Ectodermal cell (in vitro differentiated cells): ENCODE results near the gene NPPC.

Experiments
- H3K27ac ChIP-seq: 2 replicates; pipeline ENCODE4 v1.7.0; 2013; ENCODE audit warnings: mild to moderate bottlenecking, low read depth, low read length; ENCODE audit not compliant: insufficient read depth, poor library complexity, severe bottlenecking
- H3K27me3 ChIP-seq: 2 replicates; pipeline ENCODE4 v1.7.0; 2013; ENCODE audit warnings: mild to moderate bottlenecking, low read length; ENCODE audit not compliant: insufficient read depth, control insufficient read depth, poor library complexity, severe bottlenecking
- H3K36me3 ChIP-seq: one replicate; pipeline ENCODE4 v1.7.0; 2013; ENCODE audit warnings: low read length; ENCODE audit not compliant: control insufficient read depth, insufficient read depth
- H3K4me1 ChIP-seq: one replicate; pipeline ENCODE4 v1.7.0; 2013; ENCODE audit warnings: low read length; ENCODE audit not compliant: control insufficient read depth, insufficient read depth
- H3K4me3 ChIP-seq: 2 replicates; pipeline ENCODE4 v1.7.0; 2013; ENCODE audit warnings: low read depth, low read length, control low read depth; ENCODE audit not compliant: insufficient read depth
- H3K9me3 ChIP-seq: 2 replicates; pipeline ENCODE4 v1.7.0; 2013; ENCODE audit warnings: mild to moderate bottlenecking, low read length, moderate library complexity; ENCODE audit not compliant: control insufficient read depth
- WGBS, 2 experiments: methylation state at CpG; one replicate each; pipeline ENCODE4 v1.1.7; 2013; ENCODE audit warnings: missing lambda C conversion rate in 2 of 2; 5-methylcytosine and 5-hydroxymethylcytosine counted together

The NPPC gene

DNA sequence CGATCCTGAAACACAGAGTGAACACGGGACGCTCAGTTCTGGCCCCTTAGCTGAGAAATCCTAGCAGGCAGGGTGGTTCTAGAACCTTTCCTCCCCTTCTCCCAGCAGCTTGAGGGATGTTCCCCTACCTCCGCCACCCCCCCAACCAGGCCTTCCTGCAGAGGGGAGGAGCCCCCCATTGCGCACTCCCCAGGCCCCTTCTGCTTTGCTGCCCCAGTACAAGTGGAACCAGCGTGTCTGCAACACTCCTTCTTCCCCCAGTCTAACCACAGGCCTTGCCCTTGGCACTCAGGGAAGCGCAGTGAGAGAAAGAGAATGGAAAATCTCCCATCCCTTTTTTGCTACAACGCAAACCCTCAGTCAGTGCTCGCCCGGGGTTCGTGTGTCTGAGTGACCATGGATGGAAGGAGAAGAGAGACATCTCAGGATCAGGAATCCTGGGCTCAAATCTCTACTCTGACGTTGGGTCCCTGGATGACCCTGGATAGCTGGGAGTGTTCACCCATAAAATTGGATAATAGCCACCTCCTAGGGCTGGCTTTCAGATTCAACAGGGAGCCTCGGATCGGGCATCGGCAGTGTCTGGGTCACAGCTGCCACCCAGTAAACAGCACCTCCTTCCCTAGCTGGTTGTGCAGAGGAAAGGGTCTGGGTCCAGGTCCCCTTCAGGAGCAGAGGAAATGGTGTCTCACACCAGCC lies 3.7 kb downstream of the NPPC start:
- 94 to 95% methylated on average over 15 of the region's 15 CpGs for WGBS, 2 experiments
- peaks cover 14% of the 10 kb centered on the region for H3K4me1 ChIP-seq
- no peaks in the 10 kb centered on the region for H3K9me3 ChIP-seq
- no peaks in the 10 kb centered on the region for H3K36me3 ChIP-seq
- no peak overlapping the region for H3K27ac ChIP-seq
- no peak overlapping the region for H3K4me3 ChIP-seq
- peaks cover 57% of the 10 kb centered on the region for H3K27me3 ChIP-seq

- Histone ChIP-seq H3K36me3 (no peaks in the 10 kb centered on the region), H3K27me3 (peaks cover 40% of the 10 kb centered on the region), H3K4me3 (no peak overlapping the region), H3K27ac (no peak overlapping the region), H3K9me3 (no peaks in the 10 kb centered on the region), H3K4me1 (peaks cover 6% of the 10 kb centered on the region)
- 95 to 96% methylated on average over 5 of the region's 5 CpGs for WGBS, 2 experiments
Measured at GRCh38 chr2:231920795-231921194, 5.4 kb downstream of the NPPC start.

- Histone ChIP-seq H3K9me3 (no peaks in the 10 kb centered on the region), H3K36me3 (no peaks in the 10 kb centered on the region), H3K4me3 (no peak overlapping the region), H3K27me3 (peaks cover 36% of the 10 kb centered on the region), H3K27ac (no peak overlapping the region), H3K4me1 (peaks cover 6% of the 10 kb centered on the region)
- 97% methylated on average over 2 of the region's 3 CpGs for WGBS, 2 experiments
Measured at GRCh38 chr2:231920366-231920765, 5.8 kb downstream of the NPPC start.

DNA sequence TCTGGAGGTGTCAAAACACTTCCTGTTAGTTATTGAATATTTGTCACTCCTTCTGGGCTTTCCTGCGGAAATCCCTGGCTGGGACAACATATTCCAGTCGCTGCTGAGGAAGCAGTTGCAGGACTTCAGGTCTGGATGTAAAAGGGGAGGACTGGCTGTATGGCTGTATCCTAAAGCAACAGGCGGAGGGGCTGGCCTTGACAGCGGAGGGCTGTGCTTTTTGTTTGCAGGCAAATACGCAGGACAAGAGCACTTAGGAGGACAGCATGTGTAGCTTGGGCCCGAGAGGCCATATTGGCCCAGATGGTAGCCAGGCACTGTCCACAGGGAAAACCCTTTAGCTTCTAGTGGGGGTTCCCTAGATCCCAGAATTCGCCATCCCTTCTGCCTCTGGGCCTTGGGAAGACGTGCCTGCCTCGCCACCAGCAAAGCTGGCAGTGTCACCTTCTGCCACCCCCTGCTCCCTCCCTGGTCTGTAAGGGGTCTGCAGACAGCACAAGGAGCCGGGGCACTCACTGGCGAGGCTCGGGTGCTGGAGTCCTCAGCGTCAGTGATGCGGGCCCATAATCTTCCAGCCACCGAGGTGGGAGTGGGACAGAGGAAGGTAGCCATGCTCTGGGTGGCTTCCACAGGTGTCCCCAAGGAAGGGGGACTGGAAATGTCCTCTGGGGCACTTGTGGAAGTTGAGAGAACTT lies 6.7 kb downstream of the NPPC start:
- Histone ChIP-seq H3K27me3 (peaks cover 27% of the 10 kb centered on the region), H3K4me1 (peaks cover 6% of the 10 kb centered on the region), H3K4me3 (no peak overlapping the region), H3K36me3 (no peaks in the 10 kb centered on the region), H3K27ac (no peak overlapping the region), H3K9me3 (no peaks in the 10 kb centered on the region)
- 92 to 94% methylated on average over 15 of the region's 15 CpGs for WGBS, 2 experiments

DNA sequence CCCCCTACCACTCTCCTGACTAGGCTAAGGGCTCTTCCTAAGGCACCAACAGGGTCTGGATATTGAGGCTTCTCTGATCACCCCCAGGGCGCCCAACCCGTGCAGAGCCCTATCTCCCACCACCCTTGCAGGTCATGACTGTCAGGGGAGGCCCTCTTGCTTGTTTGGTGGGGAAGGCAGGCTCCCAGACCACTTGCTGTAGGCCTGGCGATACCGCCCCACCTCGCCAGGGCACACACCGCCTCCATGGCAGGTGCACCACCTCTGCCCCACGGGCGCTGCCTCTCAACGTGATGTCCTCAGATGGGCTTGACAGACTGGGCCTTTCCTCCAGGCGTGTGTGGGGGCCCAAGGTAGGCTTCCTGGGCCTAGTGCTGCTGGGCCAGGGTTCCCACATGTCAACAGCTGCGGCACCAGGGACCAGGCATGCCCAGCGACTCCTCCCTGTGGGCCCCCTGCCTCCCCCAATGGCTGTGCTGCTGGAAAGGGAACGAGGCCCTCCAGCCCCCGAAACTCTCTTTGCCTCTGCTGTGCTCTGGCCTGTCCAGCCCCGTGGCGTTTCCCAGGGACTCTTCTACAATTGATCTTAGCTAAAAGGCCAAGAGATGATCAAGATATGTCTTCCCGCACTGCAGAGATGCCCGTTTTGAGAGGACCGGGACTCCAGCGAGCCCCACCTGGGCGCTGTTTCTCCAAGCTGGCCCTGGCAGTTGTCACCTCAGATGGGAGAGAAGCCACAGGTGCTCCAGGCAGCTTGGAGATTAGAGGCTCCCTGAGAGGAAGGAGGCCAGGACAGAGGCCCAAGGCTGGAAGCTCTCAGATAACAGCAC lies 7.5 kb downstream of the NPPC start:
- Histone ChIP-seq H3K4me3 (no peak overlapping the region), H3K27ac (no peak overlapping the region), H3K36me3 (no peaks in the 10 kb centered on the region), H3K9me3 (no peaks in the 10 kb centered on the region), H3K4me1 (peaks cover 6% of the 10 kb centered on the region), H3K27me3 (peaks cover 19% of the 10 kb centered on the region)
- 95 to 96% methylated on average over 21 of the region's 21 CpGs for WGBS, 2 experiments

DNA sequence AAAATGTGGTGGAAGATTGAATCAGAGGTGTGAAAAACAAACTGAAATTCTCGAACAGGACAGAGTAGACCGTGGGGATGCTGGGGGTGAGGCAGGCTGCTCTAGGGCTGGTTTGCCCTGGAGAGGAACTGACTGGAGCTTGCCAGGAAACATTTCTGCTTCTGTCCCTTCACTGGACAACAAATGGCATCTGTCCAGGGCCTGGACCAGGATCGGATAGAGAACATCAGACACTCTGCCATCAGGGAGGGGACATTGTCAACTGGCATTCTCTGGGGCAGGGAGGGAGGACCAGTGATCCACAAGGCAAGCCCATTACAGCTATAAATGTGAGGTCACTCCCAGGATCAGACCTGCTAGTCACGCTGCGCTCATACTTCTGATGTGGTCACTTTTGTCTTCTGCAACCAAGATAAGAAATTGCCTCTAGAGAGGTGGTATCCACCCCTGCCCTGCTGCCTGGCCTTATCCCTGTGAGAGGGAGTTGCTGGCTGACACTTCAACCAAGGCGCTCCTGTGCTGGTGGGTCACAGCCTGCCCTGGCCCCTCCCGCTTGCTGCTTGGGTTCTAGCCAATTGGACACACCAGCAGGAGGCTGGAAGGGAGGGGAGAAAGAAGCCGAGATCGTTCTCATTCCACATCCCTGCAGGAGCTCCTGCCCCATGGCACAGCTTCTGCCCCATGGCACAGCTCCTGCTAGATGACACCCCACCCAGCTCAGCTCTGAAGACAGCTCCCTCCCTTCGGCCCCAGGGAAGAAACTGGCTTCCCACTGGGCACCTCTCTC lies 8.7 kb downstream of the NPPC start:
- Histone ChIP-seq H3K4me1 (peaks cover 6% of the 10 kb centered on the region), H3K36me3 (no peaks in the 10 kb centered on the region), H3K4me3 (no peak overlapping the region), H3K27ac (no peak overlapping the region), H3K9me3 (no peaks in the 10 kb centered on the region), H3K27me3 (peaks cover 7% of the 10 kb centered on the region)
- WGBS, 2 experiments = 69 to 70% methylated on average over 10 of the region's 10 CpGs

- H3K4me3 ChIP-seq = no peak overlapping the region
- H3K9me3 ChIP-seq = no peaks in the 10 kb centered on the region
- peaks cover 6% of the 10 kb centered on the region for H3K4me1 ChIP-seq
- no peak overlapping the region for H3K27ac ChIP-seq
- no peaks in the 10 kb centered on the region for H3K36me3 ChIP-seq
- WGBS, 2 experiments = 93 to 95% methylated on average over 14 of the region's 14 CpGs
- no peaks in the 10 kb centered on the region for H3K27me3 ChIP-seq
Measured at GRCh38 chr2:231914077-231914690, 12.0 kb downstream of the NPPC start.

- no peak overlapping the region for H3K4me3 ChIP-seq
- no peaks in the 10 kb centered on the region for H3K4me1 ChIP-seq
- 89 to 93% methylated on average over 5 to 6 of the region's 6 CpGs for WGBS, 2 experiments
Measured at GRCh38 chr2:231911381-231911780, 14.8 kb downstream of the NPPC start.

GRCh38 chr2:231910771-231911170 lies 15.4 kb downstream of the NPPC start:
- H3K27ac ChIP-seq = no peak overlapping the region
- H3K36me3 ChIP-seq = no peaks in the 10 kb centered on the region
- no peaks in the 10 kb centered on the region for H3K27me3 ChIP-seq
- no peaks in the 10 kb centered on the region for H3K9me3 ChIP-seq
- no peak overlapping the region for H3K4me3 ChIP-seq
- 78 to 80% methylated on average over 6 of the region's 6 CpGs for WGBS, 2 experiments
- H3K4me1 ChIP-seq = no peaks in the 10 kb centered on the region

More at GRCh38 chr2:231911381-231911780, 14.8 kb downstream of the NPPC start:
- no peaks in the 10 kb centered on the region for H3K27me3 ChIP-seq
- H3K27ac ChIP-seq = no peak overlapping the region
- no peaks in the 10 kb centered on the region for H3K36me3 ChIP-seq
- H3K9me3 ChIP-seq = no peaks in the 10 kb centered on the region
